IPS-15b (cell line): Measurements from ENCODE around the gene WNT3A.
"Not testable (repeated sequence)": the region's sequence is repeated elsewhere in the genome, so short reads cannot be mapped to it uniquely, and the experiment has no call there.

ENCODE experiments used
- H3K27me3 ChIP-seq: one replicate; pipeline ENCODE4 v1.6.1; 2013; ENCODE audit warnings: low read length; ENCODE audit not compliant: control insufficient read depth, insufficient read depth
- H3K36me3 ChIP-seq: one replicate; pipeline ENCODE4 v1.6.1; 2013; ENCODE audit warnings: low read length; ENCODE audit not compliant: control insufficient read depth, insufficient read depth
- H3K4me1 ChIP-seq: one replicate; pipeline ENCODE4 v1.6.1; 2013; ENCODE audit warnings: mild to moderate bottlenecking, low read length; ENCODE audit not compliant: control insufficient read depth, insufficient read depth
- H3K4me3 ChIP-seq: one replicate; pipeline ENCODE4 v1.5.1; 2013; ENCODE audit warnings: low read depth, low read length
- H3K9ac ChIP-seq: one replicate; pipeline ENCODE4 v1.6.1; 2013; ENCODE audit warnings: low read depth, mild to moderate bottlenecking, low read length
- H3K9me3 ChIP-seq: one replicate; pipeline ENCODE4 v1.6.1; 2013; ENCODE audit warnings: mild to moderate bottlenecking, low read length; ENCODE audit not compliant: control insufficient read depth, insufficient read depth

The WNT3A gene

GRCh38 chr1:228017356-228018124 lies 10.7 kb downstream of the WNT3A start:
- no peak overlapping the region for H3K4me3 ChIP-seq
- no peaks in the 10 kb centered on the region for H3K9me3 ChIP-seq
- no peaks in the 10 kb centered on the region for H3K27me3 ChIP-seq
- no peaks in the 10 kb centered on the region for H3K36me3 ChIP-seq
- no peaks in the 10 kb centered on the region for H3K4me1 ChIP-seq
- H3K9ac ChIP-seq, result no peak overlapping the region

DNA sequence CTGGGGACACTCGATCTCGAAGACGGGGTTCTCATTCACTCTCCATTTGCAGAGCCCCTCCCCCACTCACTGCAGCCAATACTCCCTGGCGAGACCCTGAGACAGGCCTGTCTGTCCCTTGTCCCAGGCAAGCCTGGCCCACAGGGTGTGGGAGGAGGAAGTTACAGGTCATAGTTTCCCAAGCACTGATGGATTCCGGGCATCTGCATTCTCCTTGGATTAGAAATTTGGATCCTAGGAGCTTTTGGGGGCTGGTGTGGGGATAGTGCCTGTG lies 11.3 kb downstream of the WNT3A start:
- Histone ChIP-seq H3K4me3 (no peak overlapping the region), H3K9me3 (no peaks in the 10 kb centered on the region), H3K36me3 (no peaks in the 10 kb centered on the region), H3K9ac (no peak overlapping the region), H3K4me1 (no peaks in the 10 kb centered on the region), H3K27me3 (no peaks in the 10 kb centered on the region)

DNA sequence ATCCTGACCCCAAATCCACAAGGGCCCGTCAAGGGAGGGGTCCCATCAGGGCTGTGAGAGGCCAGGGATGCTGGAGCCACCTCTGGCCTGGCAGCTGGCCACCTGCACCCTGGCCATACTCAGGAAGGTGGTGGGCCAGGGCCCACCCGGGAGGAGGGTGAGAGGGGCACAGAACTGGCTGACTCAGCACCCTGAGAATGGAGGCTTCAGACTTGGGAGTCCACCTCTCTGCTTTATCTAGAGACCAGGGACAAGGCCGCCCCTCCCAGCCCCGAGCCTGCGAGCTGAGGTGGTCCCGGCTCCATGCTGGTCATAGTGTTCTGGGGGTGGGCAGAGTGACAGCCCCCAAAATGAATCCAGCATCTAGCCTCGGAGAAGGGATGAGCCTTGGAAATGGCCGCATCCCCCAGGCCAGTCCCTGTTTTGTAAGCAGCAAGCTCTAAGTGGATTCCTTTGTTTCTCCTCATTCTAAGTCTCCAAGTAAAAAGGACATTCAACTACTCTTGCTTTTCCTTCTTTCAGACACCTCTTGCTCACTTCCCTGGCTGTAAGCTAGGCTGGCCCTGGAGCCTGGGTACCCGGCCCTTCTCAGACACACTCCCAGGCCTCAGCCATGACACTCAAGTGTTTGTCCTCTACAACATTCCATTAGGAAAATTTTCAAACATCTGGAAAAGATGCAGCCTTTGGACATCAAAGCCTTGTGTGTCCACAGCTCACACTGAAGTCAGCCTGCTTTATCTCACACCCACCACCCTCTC lies 12.3 kb downstream of the WNT3A start:
- Histone ChIP-seq H3K36me3 (no peaks in the 10 kb centered on the region), H3K27me3 (peaks cover 3% of the 10 kb centered on the region), H3K4me1 (no peaks in the 10 kb centered on the region), H3K9ac (no peak overlapping the region), H3K9me3 (no peaks in the 10 kb centered on the region), H3K4me3 (no peak overlapping the region)

- not testable (repeated sequence) for H3K27me3 ChIP-seq, H3K9ac ChIP-seq, H3K4me1 ChIP-seq, H3K9me3 ChIP-seq, H3K36me3 ChIP-seq, H3K4me3 ChIP-seq
These were observed 12.9 kb downstream of the WNT3A start for GRCh38 chr1:228019722-228020083.

- Histone ChIP-seq H3K4me3 (no peak overlapping the region), H3K9ac (no peak overlapping the region), H3K9me3 (no peaks in the 10 kb centered on the region), H3K36me3 (no peaks in the 10 kb centered on the region), H3K27me3 (peaks cover 5% of the 10 kb centered on the region), H3K4me1 (no peaks in the 10 kb centered on the region)
These were observed 14.0 kb downstream of the WNT3A start for GRCh38 chr1:228020686-228021354.

DNA sequence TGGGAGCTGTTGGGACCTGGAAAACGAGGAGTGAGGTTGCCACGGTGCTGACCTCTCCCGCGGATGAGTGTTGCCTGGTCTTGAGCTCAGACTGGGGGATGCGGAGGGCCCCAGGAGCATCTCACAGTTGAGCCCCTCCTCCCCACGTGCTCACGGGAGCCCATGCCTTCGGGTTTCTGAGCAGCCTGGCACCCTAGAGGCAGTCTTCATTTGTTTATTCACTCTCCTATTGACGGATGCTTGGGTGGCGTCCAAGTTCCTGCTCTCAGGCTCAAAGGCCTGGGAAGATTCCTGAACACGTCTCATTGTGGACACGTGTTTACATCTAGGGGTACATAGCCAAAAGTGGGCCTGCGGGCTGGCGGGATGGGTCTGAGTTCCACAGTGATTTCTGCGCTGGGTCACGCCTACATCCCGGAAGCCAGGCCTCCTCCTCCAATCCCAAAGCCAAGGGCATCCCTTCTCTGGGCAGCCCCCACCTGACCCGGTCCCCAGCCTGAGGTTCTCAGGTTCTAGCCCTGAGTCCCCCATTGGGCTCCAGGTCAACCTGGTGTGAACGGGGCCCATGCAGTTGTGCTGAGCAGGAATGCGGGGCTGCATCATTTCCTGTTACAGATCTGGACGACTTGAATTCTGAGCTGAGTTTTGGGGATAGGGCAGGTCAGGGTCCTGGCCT lies 14.7 kb downstream of the WNT3A start:
- H3K4me1 ChIP-seq, result no peaks in the 10 kb centered on the region
- peaks cover 5% of the 10 kb centered on the region for H3K27me3 ChIP-seq
- H3K9ac ChIP-seq, result no peak overlapping the region
- no peaks in the 10 kb centered on the region for H3K9me3 ChIP-seq
- no peak overlapping the region for H3K4me3 ChIP-seq
- no peaks in the 10 kb centered on the region for H3K36me3 ChIP-seq

GRCh38 chr1:228022571-228023293 lies 15.9 kb downstream of the WNT3A start:
- H3K27me3 ChIP-seq, result peaks cover 5% of the 10 kb centered on the region
- no peaks in the 10 kb centered on the region for H3K9me3 ChIP-seq
- H3K4me3 ChIP-seq, result no peak overlapping the region
- no peaks in the 10 kb centered on the region for H3K4me1 ChIP-seq
- H3K9ac ChIP-seq, result no peak overlapping the region
- H3K36me3 ChIP-seq, result no peaks in the 10 kb centered on the region

- Histone ChIP-seq H3K4me1 (no peaks in the 10 kb centered on the region), H3K4me3 (no peak overlapping the region), H3K36me3 (no peaks in the 10 kb centered on the region), H3K9me3 (no peaks in the 10 kb centered on the region), H3K27me3 (peaks cover 5% of the 10 kb centered on the region), H3K9ac (no peak overlapping the region)
These were observed 16.5 kb downstream of the WNT3A start for GRCh38 chr1:228023294-228023639.

DNA sequence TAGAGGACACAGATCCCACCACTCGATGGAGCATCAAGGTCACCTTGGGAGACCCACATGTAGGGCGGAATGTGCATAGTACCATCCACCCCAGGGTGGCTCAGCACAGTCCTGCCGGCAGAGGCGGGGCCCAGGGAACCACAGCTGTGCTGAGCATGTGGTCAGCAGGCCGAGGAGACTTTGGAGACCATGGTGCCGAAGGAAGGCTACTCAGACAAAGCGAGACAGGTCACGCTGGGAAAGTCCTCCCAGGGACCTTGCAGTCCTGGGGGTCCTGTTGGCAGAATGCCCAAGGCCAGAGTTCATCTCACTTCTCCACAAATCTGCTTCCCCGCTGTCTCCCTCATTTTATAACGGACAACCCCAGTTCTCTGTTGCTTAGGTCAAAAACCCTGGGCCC lies 22.5 kb downstream of the WNT3A start:
- no peaks in the 10 kb centered on the region for H3K4me1 ChIP-seq
- H3K9me3 ChIP-seq, result no peaks in the 10 kb centered on the region
- H3K4me3 ChIP-seq, result no peak overlapping the region
- no peak overlapping the region for H3K9ac ChIP-seq
- no peaks in the 10 kb centered on the region for H3K36me3 ChIP-seq
- H3K27me3 ChIP-seq, result no peaks in the 10 kb centered on the region

DNA sequence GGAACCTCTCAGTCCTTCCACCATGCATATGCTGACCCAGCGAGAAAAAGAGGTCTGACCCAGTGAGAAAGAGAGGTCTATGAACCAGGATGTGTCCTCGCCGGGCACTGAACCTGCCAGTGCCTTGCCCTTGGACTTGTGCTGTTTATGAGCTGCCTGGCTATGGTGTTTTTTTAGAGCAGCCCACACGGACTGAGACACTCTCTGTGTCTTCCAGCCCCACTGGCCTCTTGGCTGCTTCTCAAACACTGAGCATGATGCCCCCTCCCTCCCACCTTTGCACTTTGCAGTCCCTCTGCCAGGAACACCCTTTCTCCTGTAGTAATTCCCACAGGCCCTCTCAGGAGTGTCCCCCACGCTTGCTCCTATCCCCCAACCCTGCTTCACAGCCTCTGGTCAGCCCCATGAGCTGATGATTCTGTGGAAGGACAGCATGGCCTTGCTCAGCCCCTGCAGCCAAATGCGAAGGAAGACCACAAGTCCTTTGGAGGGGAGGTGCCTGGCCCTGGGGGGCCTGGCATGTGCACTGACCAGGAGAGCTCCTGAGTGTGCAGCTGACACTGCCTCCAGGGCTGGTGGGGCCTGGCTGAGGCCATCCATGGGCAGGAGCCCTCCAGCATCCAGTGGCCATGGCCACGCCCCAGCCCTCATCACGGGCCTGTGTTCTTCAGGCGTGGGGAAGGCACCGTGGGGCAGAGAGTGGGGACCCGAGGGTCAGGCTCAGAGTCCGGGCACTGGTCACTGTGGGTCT lies 23.8 kb downstream of the WNT3A start:
- H3K4me1 ChIP-seq, result no peaks in the 10 kb centered on the region
- H3K4me3 ChIP-seq, result no peak overlapping the region
- H3K36me3 ChIP-seq, result no peaks in the 10 kb centered on the region
- H3K27me3 ChIP-seq, result no peaks in the 10 kb centered on the region
- H3K9ac ChIP-seq, result no peak overlapping the region
- no peaks in the 10 kb centered on the region for H3K9me3 ChIP-seq
